LNCaP clone FGC (cell line): ENCODE results near the gene KCNK2.

ENCODE experiments used
- DNase-seq: peaks from one replicate; pipeline ENCODE4 v3.0.0-alpha.2; 2011; ENCODE audit warnings: low read depth
- H3K4me3 ChIP-seq: 2 replicates; pipeline ENCODE4 v1.5.1; 2011; ENCODE audit warnings: mild to moderate bottlenecking, low read depth, low read length, control low read depth
- TF ChIP-seq, protein P1 (sequence below): IDR thresholded peaks from 2 replicates; pipeline ENCODE4 v1.5.1; 2012; ENCODE audit warnings: mild to moderate bottlenecking; ENCODE audit not compliant: control insufficient read depth, insufficient read depth; ENCODE audit errors: extremely low read depth

KCNK2 gene

DNA sequence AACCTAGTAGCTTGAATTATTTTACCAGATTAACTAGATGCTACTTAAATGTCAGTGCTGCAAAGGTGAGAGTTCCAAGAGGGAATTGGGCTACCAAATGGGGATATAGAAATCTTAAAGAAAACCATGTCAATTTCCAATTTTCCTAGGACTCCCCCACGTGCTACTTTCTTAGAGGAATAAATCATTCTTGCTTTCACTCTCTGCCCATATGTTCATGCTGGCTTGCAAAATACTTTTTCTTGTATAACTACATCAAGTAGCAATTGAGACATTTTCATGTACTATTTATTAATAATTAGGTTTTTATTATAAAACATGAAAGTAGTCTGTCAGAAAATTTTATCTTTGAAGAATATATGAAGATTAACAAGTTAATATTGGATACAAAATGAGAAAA lies 11.8 kb downstream of the KCNK2 start:
- H3K4me3 ChIP-seq: no peak overlapping the region
- no peak for DNase-seq
- TF ChIP-seq, protein P1, sequence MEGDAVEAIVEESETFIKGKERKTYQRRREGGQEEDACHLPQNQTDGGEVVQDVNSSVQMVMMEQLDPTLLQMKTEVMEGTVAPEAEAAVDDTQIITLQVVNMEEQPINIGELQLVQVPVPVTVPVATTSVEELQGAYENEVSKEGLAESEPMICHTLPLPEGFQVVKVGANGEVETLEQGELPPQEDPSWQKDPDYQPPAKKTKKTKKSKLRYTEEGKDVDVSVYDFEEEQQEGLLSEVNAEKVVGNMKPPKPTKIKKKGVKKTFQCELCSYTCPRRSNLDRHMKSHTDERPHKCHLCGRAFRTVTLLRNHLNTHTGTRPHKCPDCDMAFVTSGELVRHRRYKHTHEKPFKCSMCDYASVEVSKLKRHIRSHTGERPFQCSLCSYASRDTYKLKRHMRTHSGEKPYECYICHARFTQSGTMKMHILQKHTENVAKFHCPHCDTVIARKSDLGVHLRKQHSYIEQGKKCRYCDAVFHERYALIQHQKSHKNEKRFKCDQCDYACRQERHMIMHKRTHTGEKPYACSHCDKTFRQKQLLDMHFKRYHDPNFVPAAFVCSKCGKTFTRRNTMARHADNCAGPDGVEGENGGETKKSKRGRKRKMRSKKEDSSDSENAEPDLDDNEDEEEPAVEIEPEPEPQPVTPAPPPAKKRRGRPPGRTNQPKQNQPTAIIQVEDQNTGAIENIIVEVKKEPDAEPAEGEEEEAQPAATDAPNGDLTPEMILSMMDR: no peak

DNA sequence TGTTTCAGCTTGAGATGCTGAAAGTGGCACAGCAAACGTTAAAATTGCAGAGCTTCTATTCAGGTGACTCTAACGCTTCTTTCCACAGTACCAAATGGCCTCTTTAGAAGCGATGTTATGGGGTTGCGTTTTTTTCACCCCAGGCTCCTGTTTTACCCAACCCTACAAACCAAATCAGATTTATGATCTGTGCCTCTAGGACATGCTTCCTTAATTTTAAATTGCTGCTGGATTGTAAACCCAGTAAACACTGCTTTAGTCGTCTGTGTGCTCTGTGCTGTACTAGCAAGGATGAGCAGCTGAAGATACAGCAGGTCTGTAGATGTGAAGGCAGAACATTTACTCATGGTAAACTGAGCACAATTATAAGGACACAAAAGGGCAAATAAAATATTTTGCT lies 13.0 kb downstream of the KCNK2 start:
- DNase-seq: no peak
- no peak overlapping the region for H3K4me3 ChIP-seq
- TF ChIP-seq, protein P1: no peak

DNA sequence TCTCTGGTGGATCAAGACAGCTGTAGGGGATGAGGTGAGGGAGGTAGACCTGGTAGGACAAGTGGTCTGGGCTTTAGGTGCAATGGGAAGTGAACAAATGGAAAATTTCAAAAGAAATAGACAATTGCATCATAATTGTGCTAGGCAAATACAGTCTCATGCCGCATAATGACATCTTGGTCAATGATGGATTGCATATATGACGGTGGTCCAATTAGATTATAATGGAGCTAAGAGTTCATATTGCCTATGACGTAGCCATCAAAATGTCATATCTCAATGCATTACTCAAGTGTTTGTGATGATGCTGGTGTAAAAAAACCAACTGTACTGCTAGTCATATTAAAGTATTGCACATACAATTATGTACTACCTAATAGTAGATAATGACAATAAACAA lies 19.0 kb downstream of the KCNK2 start:
- DNase-seq: no peak
- H3K4me3 ChIP-seq: no peak overlapping the region
- TF ChIP-seq, protein P1: no peak

DNA sequence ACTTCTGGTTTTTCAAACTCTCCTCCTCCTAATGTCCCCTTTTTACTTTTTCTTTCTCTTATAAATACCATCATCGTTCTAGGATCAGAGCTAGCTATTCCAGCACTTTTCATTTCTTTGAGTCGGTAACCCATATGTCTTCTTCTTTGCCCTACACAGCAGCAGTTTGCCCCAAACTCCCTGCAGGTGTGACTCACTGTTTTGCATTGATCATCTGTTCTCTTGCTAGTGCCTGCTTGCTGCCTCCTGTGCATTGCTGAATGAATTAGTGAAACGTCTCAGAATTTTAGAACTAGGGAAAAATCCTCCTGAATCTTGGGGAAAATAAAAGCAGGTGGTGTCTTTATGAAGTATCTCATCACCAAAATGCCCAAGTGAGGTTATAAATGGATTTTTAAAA lies 21.7 kb downstream of the KCNK2 start:
- TF ChIP-seq, protein P1: no peak
- no peak for DNase-seq
- no peak overlapping the region for H3K4me3 ChIP-seq

DNA sequence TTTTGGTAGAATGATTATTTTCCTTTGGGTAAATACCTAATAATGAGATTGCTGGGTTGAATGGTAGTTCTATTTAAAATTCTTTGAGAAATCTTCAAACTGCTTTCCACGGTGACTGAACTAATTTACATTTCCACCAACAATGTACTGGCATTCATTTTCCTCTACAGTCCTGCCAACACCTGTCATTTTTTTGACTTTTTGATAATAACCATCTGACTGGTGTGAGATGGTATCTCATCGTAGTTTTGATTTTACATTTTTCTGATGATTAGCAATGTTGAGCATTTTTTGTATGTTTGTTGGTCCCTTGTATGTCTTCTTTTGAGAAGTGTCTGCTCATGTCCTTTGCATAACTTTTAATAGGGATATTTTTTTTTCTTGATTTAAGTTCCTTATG lies 23.5 kb downstream of the KCNK2 start:
- TF ChIP-seq, protein P1: no peak
- no peak for DNase-seq
- no peak overlapping the region for H3K4me3 ChIP-seq

DNA sequence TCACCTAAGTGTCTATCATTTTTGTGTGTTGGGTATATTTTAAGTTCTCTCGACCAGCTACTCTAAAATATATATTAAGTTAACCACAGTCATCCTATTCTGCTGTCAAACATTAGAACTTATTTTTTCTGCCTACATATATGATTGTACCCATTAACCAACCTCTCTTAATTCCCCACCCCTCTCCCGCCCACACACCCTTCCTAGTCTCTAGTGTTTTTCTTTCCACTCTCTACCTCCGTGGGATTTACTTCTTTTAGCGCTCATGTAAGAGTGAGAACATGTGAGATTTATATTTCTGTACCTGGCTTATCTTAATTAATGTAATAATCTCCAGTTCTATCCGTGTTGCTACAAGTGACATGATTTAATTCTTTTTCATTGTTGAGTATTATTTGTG lies 26.6 kb downstream of the KCNK2 start:
- H3K4me3 ChIP-seq: no peak overlapping the region
- TF ChIP-seq, protein P1: no peak
- DNase-seq: no peak

DNA sequence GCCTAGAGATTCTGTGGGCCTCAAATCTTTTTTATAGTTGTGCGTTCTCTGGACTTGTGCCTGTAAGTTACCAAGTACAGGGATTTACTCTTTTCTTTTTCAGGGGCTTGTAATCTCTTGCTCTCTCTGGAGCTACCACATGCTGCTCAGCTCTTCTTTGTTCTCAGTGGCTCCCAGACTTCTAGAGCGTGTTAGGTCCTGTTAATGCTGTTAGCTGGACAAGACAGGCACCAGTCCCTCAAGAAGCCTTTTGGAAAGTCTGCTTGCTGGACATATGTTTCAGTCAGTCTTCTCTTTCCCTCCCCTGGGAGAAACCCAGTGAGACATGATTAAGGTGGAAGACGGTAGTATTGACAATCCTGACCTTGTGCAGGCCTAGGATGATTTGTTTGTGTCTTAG lies 29.4 kb downstream of the KCNK2 start:
- no peak for DNase-seq
- TF ChIP-seq, protein P1: no peak

More for the DNA sequence above, 29.4 kb downstream of the KCNK2 start:
- no peak overlapping the region for H3K4me3 ChIP-seq
